ENCODE measurements around the gene PIGU. TPM values are rescaled to one million over a fixed set of nuclear protein-coding genes. Genes with fewer than 3 reads are reported as not detected.
"Not testable (repeated sequence)": the region's sequence is repeated elsewhere in the genome, so short reads cannot be mapped to it uniquely, and the experiment has no call there.

Gene PIGU
- total RNA-seq, 1 donor from 2014 or later = 12.3 TPM

- Histone ChIP-seq H3K36me3 (peaks cover 0 to 13% of the 10 kb centered on the region in 2 donors), H3K4me3 (peak within 1 kb of the TSS; percentile 60 to 78), H3K27ac (peak within 1 kb of the TSS; percentile 97), H3K4me1 (peaks cover 51% of the 10 kb centered on the region), H3K9me3 (no peaks in the 10 kb centered on the region), H3K27me3 (no peaks in the 10 kb centered on the region)
- intact Hi-C loops (cut with DNase I) = no loop called here
- DNase-seq (ENCODE audit: extremely low spot score in 2 of 2) = peak in 1 of 2 donors; percentile 95
- TF ChIP-seq POLR2AphosphoS5 (IDR thresholded peaks at IDR 0.05; ENCODE audit: insufficient read depth in 1 of 2, low read depth in 1 of 2) (peak; percentile 97 to 100), POLR2A (IDR thresholded peaks at IDR 0.05) (peak in 1 of 2 donors; percentile 90), CTCF (IDR thresholded peaks at IDR 0.05) (no peak)
Observed at GRCh38 chr20:34516247-34517113, 160.4 kb downstream of the PIGU start, which contains the start of gene DYNLRB1. TSS of gene DYNLRB1 (plus strand) at chr20:34516422. CDS start at chr20:34516459, 37 bp downstream.

GRCh38 chr20:34515484-34516246 lies 161.2 kb downstream of the PIGU start:
- H3K27ac ChIP-seq = peak overlapping the region; percentile 97
- H3K36me3 ChIP-seq = peaks cover 0 to 14% of the 10 kb centered on the region in 2 donors
- no peak for TF ChIP-seq CTCF (IDR thresholded peaks at IDR 0.05)
- no peak for TF ChIP-seq POLR2AphosphoS5 (IDR thresholded peaks at IDR 0.05; ENCODE audit: insufficient read depth in 1 of 2, low read depth in 1 of 2)
- TF ChIP-seq POLR2A (IDR thresholded peaks at IDR 0.05) = no peak
- intact Hi-C loops (cut with DNase I) = no loop called here
- no peaks in the 10 kb centered on the region for H3K9me3 ChIP-seq
- no peak for DNase-seq (ENCODE audit: extremely low spot score in 2 of 2)
- peak overlapping the region; percentile 60 to 78 for H3K4me3 ChIP-seq
- H3K27me3 ChIP-seq = no peaks in the 10 kb centered on the region
- peaks cover 43% of the 10 kb centered on the region for H3K4me1 ChIP-seq

GRCh38 chr20:34514897-34515483 lies 161.9 kb downstream of the PIGU start:
- Histone ChIP-seq H3K27me3 (no peaks in the 10 kb centered on the region), H3K27ac (peak overlapping the region; percentile 97), H3K36me3 (peaks cover 0 to 14% of the 10 kb centered on the region in 2 donors), H3K4me1 (peaks cover 36% of the 10 kb centered on the region), H3K4me3 (peak overlapping the region; percentile 60 to 78), H3K9me3 (no peaks in the 10 kb centered on the region)
- no peak for TF ChIP-seq POLR2AphosphoS5 (IDR thresholded peaks at IDR 0.05; ENCODE audit: insufficient read depth in 1 of 2, low read depth in 1 of 2)
- TF ChIP-seq POLR2A (IDR thresholded peaks at IDR 0.05) = no peak
- TF ChIP-seq CTCF (IDR thresholded peaks at IDR 0.05) = no peak
- DNase-seq (ENCODE audit: extremely low spot score in 2 of 2) = no peak
- intact Hi-C loops (cut with DNase I) = no loop called here

GRCh38 chr20:34514034-34514433 lies 162.9 kb downstream of the PIGU start:
- H3K4me3 ChIP-seq; H3K9me3 ChIP-seq; DNase-seq (ENCODE audit: extremely low spot score in 2 of 2); H3K27me3 ChIP-seq; H3K36me3 ChIP-seq; H3K27ac ChIP-seq; intact Hi-C loops (cut with DNase I): not testable (repeated sequence)
- peaks cover 31% of the 10 kb centered on the region for H3K4me1 ChIP-seq

- Histone ChIP-seq H3K27me3 (no peaks in the 10 kb centered on the region), H3K9me3 (no peaks in the 10 kb centered on the region), H3K4me1 (peaks cover 28% of the 10 kb centered on the region), H3K36me3 (peaks cover 0 to 9% of the 10 kb centered on the region in 2 donors), H3K27ac (no peak overlapping the region), H3K4me3 (no peak overlapping the region)
- no peak for DNase-seq (ENCODE audit: extremely low spot score in 2 of 2)
- intact Hi-C loops (cut with DNase I) = no loop called here
- TF ChIP-seq POLR2AphosphoS5 (IDR thresholded peaks at IDR 0.05; ENCODE audit: insufficient read depth in 1 of 2, low read depth in 1 of 2) (no peak), CTCF (IDR thresholded peaks at IDR 0.05) (no peak)
Observed at GRCh38 chr20:34512955-34513419, 163.9 kb downstream of the PIGU start.
